Chondrocyte (in vitro differentiated cells): Measurements from ENCODE around the gene MAD1L1. TPM values are rescaled to one million over a fixed set of nuclear protein-coding genes. Genes with fewer than 3 reads are reported as not detected.
"Not testable (repeated sequence)": the region's sequence is repeated elsewhere in the genome, so short reads cannot be mapped to it uniquely, and the experiment has no call there.

Source experiments
- DNase-seq: peaks from one replicate; pipeline ENCODE4 v3.0.0; 2021; ENCODE audit warnings: mixed read lengths, low spot score
- H3K27ac Mint-ChIP-seq: one replicate; pipeline ENCODE4 v1.8.0; 2021; ENCODE audit warnings: mild to moderate bottlenecking, moderate library complexity, mixed read lengths; ENCODE audit not compliant: unreplicated experiment
- H3K27me3 Mint-ChIP-seq: 2 replicates; pipeline ENCODE4 v1.8.0; 2021; ENCODE audit warnings: low read depth, mixed read lengths
- H3K36me3 Mint-ChIP-seq: 2 replicates; pipeline ENCODE4 v1.8.0; 2021; ENCODE audit warnings: low read depth, mixed read lengths
- H3K4me1 Mint-ChIP-seq: 2 replicates; pipeline ENCODE4 v1.8.0; 2021; ENCODE audit warnings: low read depth, mild to moderate bottlenecking, mixed read lengths
- H3K4me3 Mint-ChIP-seq: one replicate; pipeline ENCODE4 v1.8.0; 2021; ENCODE audit warnings: mild to moderate bottlenecking, moderate library complexity, mixed read lengths; ENCODE audit not compliant: unreplicated experiment
- H3K9me3 Mint-ChIP-seq: 2 replicates; pipeline ENCODE4 v1.8.0; 2021; ENCODE audit warnings: low read depth, mixed read lengths
- total RNA-seq: library from RNA; stranded (reverse); gene quantifications from 3 replicates; pipeline ENCODE4 v1.2.1, GENCODE V29; 2021
- TF ChIP-seq, protein P1 (sequence below): fragments of 200-600 bp; sonication (generic); IDR thresholded peaks from 2 replicates; pipeline ENCODE4 v1.5.0; 2021; ENCODE audit warnings: antibody characterized with exemption, mild to moderate bottlenecking, moderate library complexity

The MAD1L1 gene
- total RNA-seq, 1 donor from 2014 or later: 22.7 TPM

DNA sequence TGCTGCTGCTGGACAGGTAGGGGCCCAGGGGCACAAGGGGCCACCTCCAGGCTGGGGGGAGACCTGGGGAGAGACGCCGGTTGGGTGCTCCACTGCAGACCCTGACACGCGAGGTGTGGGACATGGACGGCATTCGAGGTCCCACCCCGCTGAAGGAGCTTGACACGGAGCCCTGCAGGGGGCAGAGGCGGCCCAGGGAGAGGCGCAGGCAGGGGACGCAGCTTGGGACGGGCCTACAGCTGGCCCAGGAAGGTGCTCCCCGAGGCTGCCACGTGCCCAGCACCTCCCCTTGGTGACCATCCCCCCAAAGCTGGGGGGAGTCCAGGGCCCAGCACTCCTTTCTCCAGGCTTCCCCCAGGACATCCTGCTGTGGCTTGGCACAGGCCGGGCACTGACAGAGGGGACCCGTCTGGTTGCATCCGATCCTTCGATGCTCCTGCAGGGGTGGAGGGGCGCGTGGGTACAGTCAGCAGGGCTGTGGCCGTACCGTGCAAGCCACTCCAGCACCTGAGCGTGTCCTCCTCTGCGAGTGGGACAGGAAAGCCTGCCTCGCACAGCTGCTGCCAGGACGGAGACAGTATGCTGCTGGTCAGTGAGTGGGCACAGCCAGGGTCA is 388.3 kb downstream of the MAD1L1 start:
- Mint-ChIP-seq H3K27ac (no peak overlapping the region), H3K4me3 (no peak overlapping the region), H3K4me1 (peaks cover 8% of the 10 kb centered on the region), H3K36me3 (no peaks in the 10 kb centered on the region), H3K27me3 (no peaks in the 10 kb centered on the region), H3K9me3 (no peaks in the 10 kb centered on the region)
- peak; percentile 90 for DNase-seq
- TF ChIP-seq, protein P1, sequence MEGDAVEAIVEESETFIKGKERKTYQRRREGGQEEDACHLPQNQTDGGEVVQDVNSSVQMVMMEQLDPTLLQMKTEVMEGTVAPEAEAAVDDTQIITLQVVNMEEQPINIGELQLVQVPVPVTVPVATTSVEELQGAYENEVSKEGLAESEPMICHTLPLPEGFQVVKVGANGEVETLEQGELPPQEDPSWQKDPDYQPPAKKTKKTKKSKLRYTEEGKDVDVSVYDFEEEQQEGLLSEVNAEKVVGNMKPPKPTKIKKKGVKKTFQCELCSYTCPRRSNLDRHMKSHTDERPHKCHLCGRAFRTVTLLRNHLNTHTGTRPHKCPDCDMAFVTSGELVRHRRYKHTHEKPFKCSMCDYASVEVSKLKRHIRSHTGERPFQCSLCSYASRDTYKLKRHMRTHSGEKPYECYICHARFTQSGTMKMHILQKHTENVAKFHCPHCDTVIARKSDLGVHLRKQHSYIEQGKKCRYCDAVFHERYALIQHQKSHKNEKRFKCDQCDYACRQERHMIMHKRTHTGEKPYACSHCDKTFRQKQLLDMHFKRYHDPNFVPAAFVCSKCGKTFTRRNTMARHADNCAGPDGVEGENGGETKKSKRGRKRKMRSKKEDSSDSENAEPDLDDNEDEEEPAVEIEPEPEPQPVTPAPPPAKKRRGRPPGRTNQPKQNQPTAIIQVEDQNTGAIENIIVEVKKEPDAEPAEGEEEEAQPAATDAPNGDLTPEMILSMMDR: peak; percentile 31

DNA sequence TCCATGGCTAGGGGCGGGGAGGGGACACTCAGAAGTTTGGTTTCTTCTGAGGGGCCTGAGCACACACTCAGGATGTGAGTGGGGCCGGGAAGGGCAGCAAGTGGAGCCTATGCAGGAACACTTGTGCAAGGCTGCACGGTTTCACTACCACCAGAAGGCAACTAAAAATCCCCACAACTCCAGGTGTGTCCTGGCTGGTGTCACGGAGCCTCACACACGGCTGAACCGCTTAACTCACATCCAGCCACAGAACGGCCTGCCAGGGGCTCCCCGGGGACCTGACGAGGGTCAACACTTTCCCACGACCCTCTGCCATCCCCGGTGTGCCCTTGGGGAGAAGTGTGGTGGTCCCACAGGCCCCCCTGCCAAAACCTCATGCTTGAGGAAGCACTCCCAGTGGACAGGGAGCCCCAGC is 388.8 kb downstream of the MAD1L1 start:
- Mint-ChIP-seq H3K4me3 (no peak overlapping the region), H3K36me3 (no peaks in the 10 kb centered on the region), H3K9me3 (no peaks in the 10 kb centered on the region), H3K4me1 (peaks cover 8% of the 10 kb centered on the region), H3K27ac (no peak overlapping the region), H3K27me3 (no peaks in the 10 kb centered on the region)
- DNase-seq: peak; percentile 91
- TF ChIP-seq, protein P1: no peak

DNA sequence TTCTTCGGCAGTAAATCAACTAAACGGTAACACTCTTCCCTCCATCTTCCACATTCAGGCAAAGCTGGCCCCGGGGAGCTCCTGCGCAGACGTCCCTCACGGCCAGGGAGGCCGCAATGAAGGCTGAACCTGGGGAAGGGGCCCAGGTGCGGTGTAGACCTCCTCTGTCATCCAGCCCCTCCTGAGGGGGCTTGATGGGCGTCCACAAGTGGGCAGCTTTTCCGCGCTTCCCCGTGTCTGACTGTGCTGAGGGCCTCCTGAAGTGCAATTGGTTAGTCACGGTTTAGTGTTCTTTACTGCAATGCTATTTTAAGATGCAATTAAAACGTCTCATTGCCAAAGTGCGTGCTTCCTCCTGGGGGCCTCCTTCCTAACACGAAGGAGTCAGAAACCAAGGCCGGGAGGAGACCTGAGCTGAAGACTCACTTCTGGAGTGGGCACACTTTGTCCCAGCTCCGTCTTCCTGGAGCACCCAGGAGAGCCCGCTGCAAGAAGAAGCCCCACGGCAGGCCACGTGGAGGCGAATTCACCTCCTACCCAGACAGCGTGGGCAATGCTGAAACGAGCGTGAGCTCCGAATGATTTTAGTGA is 389.4 kb downstream of the MAD1L1 start:
- no peak for DNase-seq
- Mint-ChIP-seq H3K4me3 (no peak overlapping the region), H3K4me1 (peaks cover 8% of the 10 kb centered on the region), H3K9me3 (no peaks in the 10 kb centered on the region), H3K27ac (no peak overlapping the region), H3K27me3 (no peaks in the 10 kb centered on the region), H3K36me3 (no peaks in the 10 kb centered on the region)
- TF ChIP-seq, protein P1: no peak

DNA sequence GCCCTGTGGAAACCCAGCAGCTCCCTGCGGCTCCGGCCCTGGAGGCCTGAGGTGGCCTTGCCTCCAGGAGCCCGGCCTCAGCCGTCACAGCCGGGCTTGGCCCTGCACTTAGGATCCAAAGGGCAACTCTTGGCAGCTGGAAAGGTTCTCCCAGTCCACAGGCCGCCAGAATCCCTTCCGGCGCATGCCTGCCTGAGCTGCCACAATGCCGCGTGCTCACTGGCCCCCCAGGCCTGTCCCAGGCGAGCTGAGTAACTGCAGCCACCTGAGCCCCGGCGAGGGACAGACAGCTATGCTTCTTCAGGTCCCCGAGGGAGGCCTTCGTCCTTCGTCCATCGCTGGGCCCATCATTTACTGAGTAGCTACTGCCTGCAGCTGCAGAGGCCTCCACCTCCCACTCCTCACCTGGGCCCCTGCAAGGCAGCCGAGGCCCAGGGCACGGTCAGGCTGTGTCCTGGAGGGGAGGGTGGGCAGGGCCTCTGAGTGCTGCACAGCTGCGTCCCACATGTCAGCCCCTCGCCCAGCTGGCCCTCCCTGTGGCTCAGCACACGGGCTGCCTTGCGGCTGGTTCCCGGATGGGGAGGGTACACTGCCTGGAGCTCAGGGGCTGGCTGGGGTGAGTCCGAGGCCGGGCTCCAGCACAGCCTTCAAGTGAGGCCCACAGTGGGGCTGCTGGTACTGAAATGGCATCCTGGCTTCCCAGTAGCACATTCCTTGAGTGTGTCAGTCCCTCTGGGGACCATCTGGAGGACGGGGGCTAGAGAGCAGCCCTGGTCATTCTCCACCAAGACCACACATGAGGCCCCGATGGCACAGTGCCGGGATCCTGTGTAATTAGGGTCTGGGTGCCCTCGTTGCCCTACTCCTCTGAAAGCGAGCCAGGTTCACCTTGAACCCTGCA is 390.2 kb downstream of the MAD1L1 start:
- H3K9me3 Mint-ChIP-seq: no peaks in the 10 kb centered on the region
- no peak overlapping the region for H3K27ac Mint-ChIP-seq
- H3K27me3 Mint-ChIP-seq: no peaks in the 10 kb centered on the region
- H3K4me3 Mint-ChIP-seq: no peak overlapping the region
- DNase-seq: peak; percentile 88
- TF ChIP-seq, protein P1: no peak
- peaks cover 8% of the 10 kb centered on the region for H3K4me1 Mint-ChIP-seq
- H3K36me3 Mint-ChIP-seq: no peaks in the 10 kb centered on the region

DNA sequence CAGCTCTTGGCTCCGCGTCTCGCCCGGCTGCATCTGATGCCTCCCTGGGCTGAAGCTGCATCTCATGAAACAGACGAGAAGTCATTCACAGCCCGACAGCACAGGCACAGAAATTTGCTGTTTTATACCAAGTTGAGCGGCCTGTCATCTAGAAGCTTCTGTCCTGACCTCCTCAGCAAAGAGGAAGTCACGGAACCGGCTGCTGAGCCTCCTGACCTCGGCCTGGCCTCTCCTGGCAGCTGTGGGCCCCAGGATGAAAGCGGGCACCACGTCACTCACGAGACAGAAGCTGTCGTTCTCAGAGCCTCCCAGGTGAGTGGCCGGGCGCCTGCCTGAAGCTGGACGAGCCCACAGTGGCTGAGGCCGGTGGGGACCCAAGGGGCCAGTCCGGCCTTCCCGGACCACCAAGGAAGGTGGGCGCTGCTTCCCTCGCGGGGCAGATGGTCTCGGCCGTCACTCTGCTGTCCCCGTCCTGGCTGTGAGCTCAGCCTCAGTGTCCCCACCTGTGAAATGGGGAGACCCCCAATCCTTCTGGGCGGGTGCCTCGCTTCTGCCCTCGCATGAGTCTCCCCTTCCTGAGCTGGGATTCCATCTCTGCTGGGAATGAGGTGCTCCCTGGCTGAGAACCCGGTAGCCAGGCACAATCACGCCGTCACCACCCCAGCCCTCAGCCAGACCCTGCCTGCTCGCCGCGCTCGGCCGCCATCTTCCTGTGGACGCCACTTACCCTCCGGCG is 391.3 kb downstream of the MAD1L1 start:
- H3K4me1 Mint-ChIP-seq, DNase-seq, H3K27me3 Mint-ChIP-seq, H3K9me3 Mint-ChIP-seq, H3K36me3 Mint-ChIP-seq, H3K27ac Mint-ChIP-seq, H3K4me3 Mint-ChIP-seq: not testable (repeated sequence)

DNA sequence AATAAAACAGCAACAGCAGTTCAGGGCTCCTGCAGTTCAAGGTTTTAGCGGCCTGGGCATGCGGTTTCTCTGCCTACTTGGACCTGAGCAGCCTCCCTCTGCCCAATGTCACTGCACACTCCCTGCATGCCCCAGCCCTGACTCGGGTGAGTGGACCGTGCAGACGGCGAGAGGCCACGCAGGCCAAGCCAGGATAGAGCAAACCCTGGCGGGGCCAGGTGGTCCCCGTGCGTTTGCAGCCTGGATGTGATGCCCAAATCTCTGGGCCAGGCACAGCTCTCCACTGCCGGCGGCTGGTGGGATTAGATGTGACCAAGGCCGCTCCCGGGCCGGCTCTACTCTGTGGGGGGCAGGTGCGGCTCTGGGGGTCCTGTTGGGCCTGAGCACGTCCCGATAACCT is 392.0 kb downstream of the MAD1L1 start:
- not testable (repeated sequence) for H3K4me3 Mint-ChIP-seq, H3K4me1 Mint-ChIP-seq, H3K27me3 Mint-ChIP-seq, H3K36me3 Mint-ChIP-seq, H3K27ac Mint-ChIP-seq, H3K9me3 Mint-ChIP-seq, DNase-seq
